ENCODE measurements around the gene DNMT1.

DNA sequence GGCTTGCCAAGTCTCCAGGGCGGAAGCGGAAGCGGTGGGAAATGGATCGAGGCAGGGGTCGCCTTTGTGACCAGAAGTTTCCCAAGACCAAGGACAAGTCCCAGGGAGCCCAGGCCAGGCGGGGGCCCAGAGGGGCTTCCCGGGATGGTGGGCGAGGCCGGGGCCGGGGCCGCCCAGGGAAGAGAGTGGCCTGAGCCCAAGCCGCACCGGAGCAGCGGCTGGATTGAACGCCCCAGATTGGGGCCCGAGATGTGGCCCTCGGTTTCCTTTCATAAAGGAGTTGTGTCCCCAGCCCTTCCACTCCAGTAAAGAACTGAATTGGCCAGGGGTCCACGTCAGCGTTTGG is 83.8 kb downstream of the DNMT1 start:
- TF ChIP-seq POLR2AphosphoS5 (IDR thresholded peaks at IDR 0.05; ENCODE audit: borderline replicate concordance, low read depth, low read length): no peak
- no peak for TF ChIP-seq EZH2 (IDR thresholded peaks at IDR 0.05)
- no peak for TF ChIP-seq FOXP2 (optimal IDR thresholded peaks at IDR 0.05; ENCODE audit: control extremely low read depth, extremely low read length, insufficient read depth)
